GM19240 (cell line): ENCODE measurements around the gene SCN11A.

Experiments
- DNase-seq: peaks from one replicate; pipeline ENCODE4 v3.0.0; 2011; ENCODE audit warnings: low spot score; ENCODE audit not compliant: insufficient read length

Gene SCN11A

GRCh38 chr3:39011191-39011736, 40.5 kb downstream of the SCN11A start:
- no peak for DNase-seq

DNA sequence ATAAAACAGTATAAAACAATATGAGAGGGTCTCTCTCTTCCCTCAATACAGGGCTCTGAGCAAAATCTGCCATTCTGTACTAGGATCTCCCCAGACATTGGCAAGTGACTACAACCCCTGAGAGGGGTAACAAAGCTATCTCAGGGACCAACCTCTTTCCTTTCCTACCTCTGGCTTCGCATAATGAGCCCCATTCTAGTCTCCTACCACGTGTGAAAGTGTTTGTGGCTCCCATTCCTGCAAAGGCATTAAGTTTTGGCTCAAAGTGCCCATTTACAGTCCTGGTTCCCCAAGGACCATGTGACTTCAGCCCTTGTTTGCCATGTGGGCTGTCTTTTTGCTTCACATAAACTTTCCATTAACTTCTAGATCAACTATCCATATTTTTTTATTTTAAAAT, 46.4 kb downstream of the SCN11A start:
- no peak for DNase-seq
